ENCODE data around the gene SPATA2. TPM values are rescaled to one million over a fixed set of nuclear protein-coding genes. Genes with fewer than 3 reads are reported as not detected.
"Not testable (repeated sequence)": the region's sequence is repeated elsewhere in the genome, so short reads cannot be mapped to it uniquely, and the experiment has no call there.

Gene SPATA2
- total RNA-seq, 2 donors from 2014 or later = 6.5 to 6.8 TPM

DNA sequence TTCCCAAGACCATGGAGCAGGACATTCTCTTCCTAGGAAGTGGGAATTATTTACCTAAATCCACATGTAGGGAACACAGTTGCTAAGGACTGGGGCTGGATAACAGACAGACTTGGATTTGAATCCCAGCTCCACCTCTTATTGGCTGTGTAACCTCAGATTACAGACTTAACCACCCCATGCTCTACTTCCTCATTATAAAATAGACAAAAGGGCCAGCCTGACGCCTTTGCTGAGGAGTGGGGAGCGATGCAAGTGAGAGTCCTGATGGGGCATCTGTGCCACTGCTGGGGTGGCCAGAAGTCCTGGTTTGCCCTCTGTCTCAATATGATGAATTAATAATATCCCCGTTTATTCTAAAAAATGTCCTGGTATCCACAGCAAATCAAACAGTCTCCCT, 46.8 kb downstream of the SPATA2 start:
- intact Hi-C loops (cut with DNase I) = no loop called here
- no peak for DNase-seq
- ATAC-seq = no peak

DNA sequence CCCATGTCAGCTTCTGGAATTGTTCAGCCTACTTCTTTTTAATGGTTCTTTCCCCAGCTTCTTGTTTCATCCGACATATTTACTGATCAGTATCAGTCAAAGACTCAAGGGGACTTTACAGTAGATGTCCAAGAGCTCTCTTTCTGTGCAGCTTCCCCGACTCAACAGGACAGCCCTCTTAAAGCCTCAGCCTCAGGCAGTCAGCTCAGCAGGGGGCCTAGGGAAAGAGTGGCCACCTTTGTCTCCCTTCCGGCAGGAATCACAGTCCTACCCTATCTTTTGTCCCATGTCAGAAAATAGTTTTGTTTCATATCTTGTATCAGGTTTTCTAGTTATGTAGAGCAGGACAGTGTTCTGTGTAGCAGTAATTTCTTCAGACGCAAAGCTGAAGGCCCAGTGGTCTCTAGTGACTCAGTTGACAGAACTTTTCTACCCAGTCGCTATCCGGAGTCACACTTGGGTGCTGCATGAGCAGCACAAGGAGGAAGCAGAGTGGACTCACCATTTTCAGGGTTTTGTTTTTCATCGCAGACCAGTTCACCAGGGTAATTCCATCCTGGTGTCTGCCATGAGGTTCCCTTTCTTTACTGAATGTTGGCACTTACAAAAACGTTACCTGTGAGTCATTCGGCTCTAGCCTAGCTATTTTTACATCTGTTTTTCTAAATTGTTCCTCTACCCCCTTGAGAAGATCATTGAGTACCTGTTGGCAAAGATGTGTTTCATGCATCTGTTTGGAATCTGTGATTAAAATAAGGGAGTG, 47.7 kb downstream of the SPATA2 start:
- no peak for ATAC-seq
- no peak for DNase-seq
- intact Hi-C loops (cut with DNase I) = no loop called here

DNA sequence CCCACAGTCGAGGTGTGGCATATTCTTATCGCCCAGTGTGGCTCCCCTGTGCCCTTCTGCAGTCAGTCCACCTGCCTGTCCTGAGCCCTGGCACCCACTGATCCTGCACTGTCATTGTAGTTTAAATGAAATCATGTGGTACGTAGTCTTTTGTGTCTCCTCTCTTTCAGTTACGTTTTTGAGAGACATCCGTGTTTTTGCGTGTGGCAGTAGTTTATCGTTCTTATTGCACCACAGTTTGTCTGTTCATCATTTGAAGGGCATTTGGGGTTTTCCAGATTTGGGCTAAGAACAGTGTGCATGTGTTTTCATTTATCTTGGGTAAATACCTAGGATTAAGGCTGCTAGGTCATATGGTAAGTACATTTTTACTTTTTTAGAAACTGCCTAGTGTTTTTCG, 49.3 kb downstream of the SPATA2 start:
- DNase-seq (no peak), ATAC-seq (no peak)
- intact Hi-C loops (cut with DNase I) = no loop called here

DNA sequence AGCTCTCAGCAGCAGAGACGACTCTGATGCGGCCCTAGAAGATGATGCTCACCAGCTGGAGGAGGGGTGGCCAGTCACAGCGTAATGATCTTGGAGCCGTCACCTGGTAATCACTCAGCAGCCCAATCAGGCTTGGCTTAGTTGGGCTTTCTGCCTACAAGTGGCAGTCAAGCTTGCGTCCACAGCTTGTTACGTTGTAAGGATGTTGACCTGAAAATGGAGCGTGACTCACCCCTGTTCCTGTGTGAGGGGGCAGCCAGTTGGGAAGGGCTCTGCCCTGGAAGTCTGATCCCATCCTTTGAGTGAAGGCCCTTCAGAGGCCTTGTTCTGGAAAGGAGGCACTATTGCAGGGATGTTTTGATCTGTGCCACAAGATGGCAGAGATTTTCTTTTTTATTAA, 49.8 kb downstream of the SPATA2 start:
- intact Hi-C loops (cut with DNase I) = no loop called here
- ATAC-seq (no peak), DNase-seq (no peak)

DNA sequence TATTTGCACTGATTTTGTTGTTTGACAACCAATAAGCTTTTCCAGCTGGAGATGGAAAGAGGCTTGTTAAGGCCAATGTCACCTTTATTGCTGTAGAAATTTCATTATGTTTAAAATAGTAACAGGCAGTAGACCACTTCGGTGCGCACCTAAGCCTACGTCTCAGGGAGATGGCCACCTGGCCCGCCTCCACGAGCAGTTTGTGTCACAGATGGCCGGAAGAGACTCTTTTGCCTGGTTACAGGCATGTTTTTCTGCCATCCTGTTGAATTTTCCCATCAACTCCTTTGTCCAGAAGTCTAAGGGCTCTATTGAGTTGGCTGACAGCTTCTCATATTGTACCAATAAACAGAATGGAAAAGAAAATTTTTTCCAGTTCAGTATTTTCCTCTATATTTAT, 51.7 kb downstream of the SPATA2 start:
- intact Hi-C loops (cut with DNase I) = no loop called here
- ATAC-seq = no peak

DNA sequence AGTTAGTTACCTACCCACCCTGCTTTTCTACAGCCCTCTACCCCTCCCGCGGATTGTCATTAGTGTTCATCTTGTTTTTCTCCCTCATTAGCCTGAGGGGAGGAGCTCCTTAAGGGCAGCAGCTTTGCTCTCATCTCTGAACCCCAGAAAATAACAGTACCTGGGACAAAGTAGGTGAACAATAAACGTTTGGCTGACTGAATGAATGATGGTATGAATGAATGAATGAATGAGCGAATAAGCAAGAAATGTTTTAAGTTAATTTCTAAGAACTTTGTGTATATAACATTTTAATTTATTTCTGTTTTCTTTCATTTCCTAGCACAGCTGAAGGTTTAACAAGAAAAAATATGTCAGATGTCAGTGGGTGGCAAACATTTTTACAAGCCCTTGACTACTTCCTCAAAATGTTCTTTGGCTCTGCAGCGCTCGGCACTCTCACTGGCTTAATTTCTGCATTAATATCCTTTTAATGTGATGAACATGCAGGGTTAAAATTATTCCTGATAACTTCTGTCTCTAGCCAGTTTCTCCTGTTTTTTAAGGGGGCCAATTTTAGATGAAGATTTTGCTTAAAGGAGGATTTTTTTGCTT, 52.6 kb downstream of the SPATA2 start:
- intact Hi-C loops (cut with DNase I) = no loop called here
- ATAC-seq (no peak), DNase-seq (no peak)

More for the DNA sequence above, 51.7 kb downstream of the SPATA2 start:
- DNase-seq = no peak

DNA sequence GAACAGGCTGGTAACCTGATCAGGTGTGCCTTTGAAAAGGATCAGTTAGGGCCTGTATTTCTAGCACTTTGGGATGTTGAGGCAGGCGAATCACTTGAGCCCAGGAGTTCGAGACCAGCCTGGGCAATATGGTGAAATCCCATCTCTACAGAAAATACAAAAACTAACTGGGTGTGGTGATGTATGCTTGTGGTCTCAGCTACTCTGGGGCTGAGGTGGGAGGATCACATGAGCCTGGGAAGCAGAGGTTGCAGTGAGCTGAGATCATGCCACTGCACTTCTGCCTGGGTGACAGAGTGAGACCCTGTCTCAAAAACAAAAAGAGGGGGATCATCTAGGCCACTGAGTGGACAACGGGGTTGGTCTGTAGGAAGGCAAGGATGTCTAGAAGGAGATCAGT, 54.1 kb downstream of the SPATA2 start:
- intact Hi-C loops (cut with DNase I); ATAC-seq; DNase-seq: not testable (repeated sequence)

DNA sequence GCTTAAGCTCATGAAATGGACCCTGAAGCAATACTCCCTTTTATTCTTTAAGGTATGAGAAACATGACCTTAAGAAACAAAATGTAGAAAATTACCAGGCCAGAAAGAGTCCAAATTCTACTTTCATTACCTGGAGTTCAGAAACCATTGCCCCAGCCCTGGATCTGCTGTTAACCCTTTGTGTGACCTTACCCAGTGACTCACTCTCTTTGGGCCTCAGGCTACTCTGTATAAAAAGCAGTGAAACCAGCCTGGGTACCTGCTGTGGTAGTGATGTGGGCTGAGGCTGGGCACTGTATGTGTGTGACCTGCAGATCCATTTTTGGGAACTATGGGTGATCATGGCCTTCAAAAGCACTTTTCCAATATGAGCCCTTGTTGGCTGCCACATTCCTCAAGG, 55.5 kb downstream of the SPATA2 start:
- intact Hi-C loops (cut with DNase I) = loop anchor here in 1 of 2 donors (10.0 kb wide), 1 partner anchor 315 kb away; no protein-coding TSS in a partner anchor
- DNase-seq (no peak), ATAC-seq (no peak)

DNA sequence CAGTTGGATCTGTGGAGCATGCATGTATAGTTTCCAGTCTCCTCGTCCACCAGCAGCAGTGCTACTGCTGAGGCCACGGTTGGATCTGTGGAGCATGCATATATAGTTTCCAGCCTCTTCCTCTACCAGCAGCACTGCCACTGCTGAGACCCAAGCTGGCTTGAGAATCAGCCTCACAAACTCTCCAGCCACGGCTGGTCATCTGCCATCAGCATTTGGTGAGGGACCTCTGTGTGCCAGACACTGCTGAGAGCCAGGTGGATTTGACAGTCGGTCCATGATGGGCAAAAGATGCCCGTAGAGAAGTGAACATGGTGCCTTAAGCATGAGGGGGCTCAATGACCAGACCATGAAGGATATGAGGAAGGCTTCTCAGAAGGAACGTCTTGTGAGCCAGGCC, 56.3 kb downstream of the SPATA2 start:
- DNase-seq = no peak
- no peak for ATAC-seq
- intact Hi-C loops (cut with DNase I) = loop anchor here in 1 of 2 donors (10.0 kb wide), 1 partner anchor 314 kb away; no protein-coding TSS in a partner anchor

DNA sequence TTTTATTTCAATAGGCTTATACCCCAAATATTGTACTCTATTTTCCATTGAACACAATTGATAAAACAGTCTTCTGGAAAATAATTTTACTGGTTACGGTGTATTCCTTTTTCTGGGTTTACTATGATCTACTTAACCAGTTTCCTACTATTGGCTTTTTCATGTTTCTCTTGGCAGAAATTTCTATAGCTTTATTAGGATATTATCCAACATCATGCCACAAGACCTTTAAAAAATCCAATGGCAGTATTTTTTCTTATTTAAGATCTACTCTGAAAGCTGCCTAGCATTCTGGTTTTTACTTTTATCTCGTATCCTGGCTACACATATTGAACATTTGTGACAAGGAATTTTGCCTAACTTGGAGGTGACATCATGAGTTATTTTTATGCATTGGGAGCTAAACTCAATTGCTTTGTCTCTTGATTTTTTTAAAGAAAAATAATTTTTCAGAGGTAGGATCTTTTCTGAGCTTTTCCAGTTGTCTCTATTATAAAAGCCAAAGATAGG, 57.2 kb downstream of the SPATA2 start:
- ATAC-seq (no peak), DNase-seq (no peak)
- intact Hi-C loops (cut with DNase I) = loop anchor here in 1 of 2 donors (10.0 kb wide), 1 partner anchor 313 kb away; no protein-coding TSS in a partner anchor

DNA sequence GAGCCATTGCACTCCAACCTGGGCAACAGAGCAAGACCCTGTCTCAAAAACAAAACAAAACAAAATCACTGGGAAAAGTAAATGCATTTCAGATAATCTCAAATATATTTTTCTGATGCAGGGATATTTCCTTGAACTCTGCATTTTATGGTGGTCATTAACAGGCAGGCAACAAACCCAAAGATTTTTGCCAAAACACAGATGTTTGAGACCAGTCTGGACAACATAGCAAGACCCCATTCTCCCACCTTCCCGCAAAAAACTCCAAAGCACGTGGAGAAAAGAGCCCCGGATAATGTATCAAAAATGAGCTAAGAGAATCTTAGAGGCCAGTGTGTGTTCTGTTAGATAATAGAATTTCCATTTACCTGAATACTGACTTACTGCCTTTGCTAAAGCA, 58.4 kb downstream of the SPATA2 start:
- ATAC-seq = no peak
- no peak for DNase-seq
- intact Hi-C loops (cut with DNase I) = loop anchor here in 1 of 2 donors (10.0 kb wide), 1 partner anchor 312 kb away; no protein-coding TSS in a partner anchor

DNA sequence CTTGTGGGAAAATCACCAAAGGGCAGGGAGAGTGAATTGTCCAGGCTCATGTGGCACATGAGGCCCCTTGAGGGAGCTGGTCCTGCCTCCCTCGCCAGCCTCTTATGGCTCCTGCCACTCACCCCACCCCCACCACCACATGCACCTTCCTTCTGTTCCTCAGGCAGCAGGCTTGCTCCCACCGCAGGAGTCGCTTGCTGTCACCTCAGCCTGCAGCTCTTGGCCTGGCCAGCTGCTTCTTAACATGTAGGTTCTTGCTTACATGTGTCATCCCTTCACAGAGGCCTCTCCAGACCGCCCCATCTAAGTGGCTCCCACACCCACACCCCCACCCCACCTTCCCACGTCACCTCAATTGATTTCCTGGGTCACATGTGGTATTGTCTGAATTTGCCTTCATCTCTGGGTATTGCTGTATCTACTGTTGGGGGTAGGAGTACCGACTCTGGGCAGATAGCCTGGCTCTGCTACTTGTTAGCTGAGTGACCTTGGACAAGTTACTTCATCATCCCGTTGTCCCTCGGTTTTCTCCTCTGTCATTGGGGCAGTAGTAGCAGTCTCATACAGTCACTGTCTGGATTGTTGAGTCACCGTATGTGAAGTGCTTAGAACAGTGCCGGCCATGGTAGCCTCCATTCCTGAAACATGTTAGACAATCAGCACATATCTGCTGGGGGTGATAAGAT, 61.0 kb downstream of the SPATA2 start:
- intact Hi-C loops (cut with DNase I) = loop anchor here in 1 of 2 donors (10.0 kb wide), 1 partner anchor 310 kb away; no protein-coding TSS in a partner anchor
- ATAC-seq (no peak), DNase-seq (no peak)

DNA sequence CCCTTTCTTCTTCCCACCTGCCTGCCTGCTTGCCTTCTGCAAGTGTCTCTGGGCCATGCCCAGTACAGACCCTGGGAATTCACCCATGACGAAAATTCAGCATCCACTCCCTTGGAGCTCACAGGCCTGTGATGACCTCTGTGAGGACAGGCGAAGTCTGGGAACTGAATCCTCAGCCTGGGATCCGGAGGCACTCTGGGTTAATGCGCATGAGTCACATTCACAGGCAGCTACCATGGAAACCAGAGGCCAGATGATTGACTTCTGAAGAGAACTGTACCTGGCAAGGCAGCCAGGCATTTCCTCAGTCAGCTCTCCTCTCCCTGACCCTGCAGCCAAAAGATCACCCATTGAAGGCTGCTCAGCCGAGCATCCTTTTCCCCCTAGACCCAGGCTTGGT, 61.7 kb downstream of the SPATA2 start:
- intact Hi-C loops (cut with DNase I) = loop anchor here in 1 of 2 donors (10.0 kb wide), 1 partner anchor 309 kb away; no protein-coding TSS in a partner anchor
- ATAC-seq (no peak), DNase-seq (no peak)

Other genes starting within 250 kb of the SPATA2 start
- 10 to 100 TPM; 24.1 to 32.6 TPM for gene B4GALT5, start 201.7 kb downstream of the SPATA2 start, total RNA-seq
- gene SLC9A8, start 102.7 kb downstream of the SPATA2 start, total RNA-seq = 1 to 10 TPM; 6.4 to 6.5 TPM
- 10 to 100 TPM; 44.5 to 48.7 TPM for gene RNF114, start 20.9 kb upstream of the SPATA2 start, total RNA-seq
- gene SNAI1, start 67.5 kb upstream of the SPATA2 start, total RNA-seq = 1 to 10 TPM; 2.7 to 8.5 TPM
- 100 to 1,000 TPM in 1 of 2 donors, 10 to 100 TPM in 1; 77.4 to 109 TPM for gene UBE2V1, start 197.6 kb upstream of the SPATA2 start, total RNA-seq
- 10 to 100 TPM; 17.7 to 21.8 TPM for gene PEDS1, start 238.2 kb upstream of the SPATA2 start, total RNA-seq

Measured in left cardiac atrium (tissue), 4 donors.